ENCODE results near the gene LMAN2.

The LMAN2 gene

GRCh38 chr5:177364159-177364962 is 12.9 kb upstream of the LMAN2 start:
- peaks cover 10% of the 10 kb centered on the region; the same call in 1 of the 2 replicates for H3F3A ChIP-seq (ENCODE audit: insufficient read depth)
- no peaks in the 10 kb centered on the region for H3K9me2 ChIP-seq (replicated peaks; ENCODE audit: insufficient read depth, low read length)
- no peak overlapping the region for H3K9ac ChIP-seq (ENCODE audit: low read length)
- no peak overlapping the region for H3K27ac ChIP-seq (ENCODE audit: low read depth, low read length)
- no peaks in the 10 kb centered on the region for H3K27me3 ChIP-seq (ENCODE audit: low read length)
- H2AFZ ChIP-seq (ENCODE audit: low read depth, low read length, severe bottlenecking), result no peak overlapping the region
- no peak for TF ChIP-seq EZH2phosphoT487 (conservative IDR thresholded peaks at IDR 0.05; ENCODE audit: low read length)
- no peak for TF ChIP-seq CTCF (IDR thresholded peaks at IDR 0.05; ENCODE audit: insufficient read depth, low read length, poor library complexity, severe bottlenecking)
- H3K9me3 ChIP-seq (ENCODE audit: insufficient read depth, low read length), result no peaks in the 10 kb centered on the region
- H4K20me1 ChIP-seq (ENCODE audit: low read depth, low read length), result no peaks in the 10 kb centered on the region
- H3K4me3 ChIP-seq (ENCODE audit: insufficient read depth, low read length, poor library complexity, severe bottlenecking), result no peak overlapping the region
- no peak overlapping the region for H3K4me2 ChIP-seq (ENCODE audit: low read depth, low read length, poor library complexity, severe bottlenecking)
- H3K79me2 ChIP-seq (ENCODE audit: insufficient read depth, low read length), result no peaks in the 10 kb centered on the region
- H3K36me3 ChIP-seq (ENCODE audit: low read length), result no peaks in the 10 kb centered on the region

GRCh38 chr5:177363565-177363964 is 12.1 kb upstream of the LMAN2 start:
- no peaks in the 10 kb centered on the region for H3K36me3 ChIP-seq (ENCODE audit: low read length)
- peaks cover 10% of the 10 kb centered on the region; the same call in 1 of the 2 replicates for H3F3A ChIP-seq (ENCODE audit: insufficient read depth)
- H4K20me1 ChIP-seq (ENCODE audit: low read depth, low read length), result no peaks in the 10 kb centered on the region
- no peak overlapping the region for H3K4me3 ChIP-seq (ENCODE audit: insufficient read depth, low read length, poor library complexity, severe bottlenecking)
- TF ChIP-seq EZH2phosphoT487 (conservative IDR thresholded peaks at IDR 0.05; ENCODE audit: low read length) (no peak), CTCF (IDR thresholded peaks at IDR 0.05; ENCODE audit: insufficient read depth, low read length, poor library complexity, severe bottlenecking) (no peak)
- no peaks in the 10 kb centered on the region for H3K27me3 ChIP-seq (ENCODE audit: low read length)
- H2AFZ ChIP-seq (ENCODE audit: low read depth, low read length, severe bottlenecking), result no peak overlapping the region
- H3K9me2 ChIP-seq (replicated peaks; ENCODE audit: insufficient read depth, low read length), result no peaks in the 10 kb centered on the region
- H3K4me2 ChIP-seq (ENCODE audit: low read depth, low read length, poor library complexity, severe bottlenecking), result peak overlapping the region; percentile 46
- H3K9me3 ChIP-seq (ENCODE audit: insufficient read depth, low read length), result no peaks in the 10 kb centered on the region
- H3K27ac ChIP-seq (ENCODE audit: low read depth, low read length), result no peak overlapping the region
- no peak overlapping the region for H3K9ac ChIP-seq (ENCODE audit: low read length)
- no peaks in the 10 kb centered on the region for H3K79me2 ChIP-seq (ENCODE audit: insufficient read depth, low read length)

GRCh38 chr5:177362610-177363507 is 11.4 kb upstream of the LMAN2 start:
- no peak overlapping the region for H3K27ac ChIP-seq (ENCODE audit: low read depth, low read length)
- H3K79me2 ChIP-seq (ENCODE audit: insufficient read depth, low read length), result no peaks in the 10 kb centered on the region
- no peaks in the 10 kb centered on the region for H3K27me3 ChIP-seq (ENCODE audit: low read length)
- H3K36me3 ChIP-seq (ENCODE audit: low read length), result no peaks in the 10 kb centered on the region
- no peak overlapping the region for H3K9ac ChIP-seq (ENCODE audit: low read length)
- H2AFZ ChIP-seq (ENCODE audit: low read depth, low read length, severe bottlenecking), result no peak overlapping the region
- no peaks in the 10 kb centered on the region for H3K9me2 ChIP-seq (replicated peaks; ENCODE audit: insufficient read depth, low read length)
- peaks cover 10% of the 10 kb centered on the region; the same call in 1 of the 2 replicates for H3F3A ChIP-seq (ENCODE audit: insufficient read depth)
- H3K4me3 ChIP-seq (ENCODE audit: insufficient read depth, low read length, poor library complexity, severe bottlenecking), result peak overlapping the region; percentile 4
- TF ChIP-seq EZH2phosphoT487 (conservative IDR thresholded peaks at IDR 0.05; ENCODE audit: low read length), result no peak
- TF ChIP-seq CTCF (IDR thresholded peaks at IDR 0.05; ENCODE audit: insufficient read depth, low read length, poor library complexity, severe bottlenecking), result no peak
- no peaks in the 10 kb centered on the region for H4K20me1 ChIP-seq (ENCODE audit: low read depth, low read length)
- H3K4me2 ChIP-seq (ENCODE audit: low read depth, low read length, poor library complexity, severe bottlenecking), result peak overlapping the region; percentile 46
- no peaks in the 10 kb centered on the region for H3K9me3 ChIP-seq (ENCODE audit: insufficient read depth, low read length)

Data from SU-DHL-6 (cell line).